GM18867 (cell line): ENCODE results near the gene DUSP5.

ENCODE experiments used
- ATAC-seq: cut with Tn5 transposase; IDR thresholded peaks from one replicate; pipeline ENCODE4 v1.9.1; 2021; ENCODE audit warnings: mild to moderate bottlenecking, moderate library complexity; ENCODE audit not compliant: unreplicated experiment

DUSP5 gene

GRCh38 chr10:110540031-110540430, 42.3 kb downstream of the DUSP5 start:
- ATAC-seq, result no peak

- no peak for ATAC-seq
These were observed 47.3 kb downstream of the DUSP5 start for GRCh38 chr10:110544958-110545537.

- no peak for ATAC-seq
These were observed 48.4 kb downstream of the DUSP5 start for GRCh38 chr10:110546077-110546476.

DNA sequence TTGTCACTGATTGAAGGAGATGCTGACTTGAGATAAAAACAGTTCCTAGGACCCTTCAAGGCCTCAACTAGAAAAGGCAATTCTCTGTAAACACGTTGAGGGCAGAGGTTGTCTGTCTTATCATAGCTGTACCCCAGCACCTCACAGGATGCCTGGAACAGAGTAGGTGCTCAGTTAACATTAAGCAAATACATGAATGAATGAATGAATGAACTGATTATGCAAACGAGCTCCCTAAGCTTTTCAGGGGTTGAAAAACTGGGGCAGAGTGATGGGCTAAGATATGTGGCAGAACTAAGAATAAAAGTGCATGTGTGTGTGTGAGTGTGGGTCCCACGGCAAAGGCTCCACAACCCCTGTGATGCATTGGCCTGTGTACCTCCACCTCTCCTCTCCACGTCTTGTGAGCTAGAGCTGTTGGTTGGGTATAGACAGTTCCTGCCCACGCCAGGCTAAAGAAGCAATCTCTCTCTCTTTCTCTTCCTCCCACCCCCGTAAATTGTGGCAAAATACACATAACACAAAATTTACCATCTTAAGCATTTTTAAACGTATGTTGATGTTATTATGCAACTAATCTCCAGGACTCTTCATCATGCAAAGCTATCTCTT, 48.9 kb downstream of the DUSP5 start:
- no peak for ATAC-seq

DNA sequence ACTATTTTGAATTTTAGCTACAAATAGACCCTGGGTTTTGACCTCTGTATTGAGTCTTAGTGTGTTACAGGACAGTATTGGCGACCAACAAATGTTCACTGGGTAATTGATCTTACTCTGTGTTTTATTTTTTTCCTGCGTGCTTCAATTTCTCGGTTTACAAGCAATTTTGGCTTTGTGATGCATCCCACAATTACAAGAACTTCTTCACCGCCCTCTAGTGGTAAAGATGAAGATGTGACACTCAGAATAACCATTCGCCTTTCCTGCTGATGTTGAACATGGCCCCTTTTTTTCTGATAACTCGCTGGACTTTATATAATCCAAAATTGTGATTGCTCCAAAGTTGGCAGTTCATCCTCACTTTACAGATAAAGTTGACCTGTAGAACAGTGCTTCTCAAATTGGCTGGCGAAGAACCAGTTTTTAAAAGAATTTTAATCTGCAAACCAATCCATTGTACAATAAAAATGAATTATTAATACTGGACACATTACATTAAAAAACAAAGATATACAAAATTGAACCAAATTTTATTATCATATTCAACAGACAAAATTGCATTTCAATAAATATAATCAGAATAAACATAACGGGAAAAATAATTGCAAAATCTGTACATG, 49.5 kb downstream of the DUSP5 start:
- no peak for ATAC-seq

- no peak for ATAC-seq
These were observed 50.3 kb downstream of the DUSP5 start for GRCh38 chr10:110548002-110548401.

- ATAC-seq, result no peak
These were observed 51.5 kb downstream of the DUSP5 start for GRCh38 chr10:110549211-110549610.

DNA sequence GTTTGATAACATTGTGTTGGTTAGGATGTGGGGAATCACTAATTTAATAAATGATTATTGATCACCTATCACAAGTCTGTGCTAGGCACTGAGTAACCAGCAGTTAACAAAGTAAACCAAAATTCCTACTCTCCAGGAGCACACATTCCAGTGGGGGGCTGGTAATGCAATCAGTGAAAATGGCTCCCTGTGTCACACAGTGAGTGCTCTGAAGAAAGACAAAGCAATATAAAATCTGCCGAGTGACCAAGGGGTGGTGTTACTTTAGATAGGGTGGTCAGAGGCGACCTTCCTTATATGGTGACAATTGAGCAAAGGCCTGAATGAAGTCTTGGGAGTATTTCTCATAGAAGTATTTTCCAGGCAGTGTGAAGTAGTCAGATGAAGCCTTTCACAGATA, 56.2 kb downstream of the DUSP5 start:
- ATAC-seq, result no peak

GRCh38 chr10:110556296-110556695, 58.6 kb downstream of the DUSP5 start:
- ATAC-seq, result no peak

- peak; percentile 88 for ATAC-seq
These were observed 59.4 kb downstream of the DUSP5 start for GRCh38 chr10:110556969-110557601.

DNA sequence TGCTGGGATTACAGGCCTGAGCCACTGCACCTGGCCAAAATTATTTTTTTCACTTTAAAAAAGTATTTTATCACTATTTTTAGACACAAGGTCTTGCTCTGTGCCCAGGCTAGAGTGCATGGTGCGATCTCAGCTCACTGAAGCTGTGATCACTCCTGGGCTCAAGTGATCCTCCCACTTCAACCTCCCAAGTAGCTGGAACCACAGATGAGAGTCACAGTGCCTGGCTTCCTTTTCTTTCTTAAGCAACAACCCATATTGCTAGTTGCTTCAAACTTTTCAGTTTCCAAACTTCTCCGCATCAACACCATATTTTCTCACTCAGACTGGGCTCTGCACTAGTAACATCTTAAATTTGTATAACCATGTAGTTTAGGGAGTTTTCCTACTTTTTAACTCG, 60.3 kb downstream of the DUSP5 start:
- ATAC-seq, result no peak

DNA sequence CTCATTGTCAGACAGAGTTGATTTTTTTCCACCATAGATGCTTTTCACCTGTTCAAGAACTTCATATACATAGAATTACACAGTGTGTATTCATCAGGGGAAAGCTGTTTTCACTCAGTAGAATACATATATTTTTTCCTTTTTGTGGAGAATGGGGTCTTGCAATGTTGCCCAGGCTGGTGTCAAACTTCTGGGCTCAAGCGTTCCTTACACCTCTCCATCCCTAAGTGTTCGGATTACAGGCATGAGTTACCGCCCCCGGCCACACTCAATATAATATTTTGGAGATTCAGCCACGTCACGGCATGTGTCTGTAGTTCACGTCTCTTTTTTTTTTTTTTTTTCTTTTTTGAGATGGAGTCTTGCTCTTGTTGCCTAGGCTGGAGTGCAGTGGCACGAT, 62.3 kb downstream of the DUSP5 start:
- ATAC-seq, result no peak
